ENCODE results near the gene GUCY2F.

The GUCY2F gene

GRCh38 chrX:109392895-109393294 is 89.0 kb downstream of the GUCY2F start:
- no peak for DNase-seq

- no peak for DNase-seq
These were observed 91.3 kb downstream of the GUCY2F start for GRCh38 chrX:109390556-109390955.

GRCh38 chrX:109389917-109390316 is 92.0 kb downstream of the GUCY2F start:
- DNase-seq, result no peak

- DNase-seq, result peak in 1 of 2 experiments; percentile 44
These were observed 97.2 kb downstream of the GUCY2F start for GRCh38 chrX:109384699-109385098.

- no peak for DNase-seq
These were observed 99.6 kb downstream of the GUCY2F start for GRCh38 chrX:109382332-109382731.

- no peak for DNase-seq
These were observed 103.6 kb downstream of the GUCY2F start for GRCh38 chrX:109378281-109378680.

- DNase-seq, result no peak
These were observed 107.5 kb downstream of the GUCY2F start for GRCh38 chrX:109374262-109374960.

- DNase-seq, result no peak
These were observed 108.4 kb downstream of the GUCY2F start for GRCh38 chrX:109373468-109373867.

GRCh38 chrX:109372716-109373115 is 109.2 kb downstream of the GUCY2F start:
- no peak for DNase-seq

GRCh38 chrX:109372291-109372690 is 109.6 kb downstream of the GUCY2F start:
- no peak for DNase-seq

GRCh38 chrX:109362101-109362500 is 119.8 kb downstream of the GUCY2F start:
- DNase-seq, result no peak

- DNase-seq, result no peak
These were observed 121.6 kb downstream of the GUCY2F start for GRCh38 chrX:109360301-109360700.

- DNase-seq, result no peak
These were observed 124.2 kb downstream of the GUCY2F start for GRCh38 chrX:109357706-109358105.

- no peak for DNase-seq
These were observed 125.2 kb downstream of the GUCY2F start for GRCh38 chrX:109356684-109357083.

GRCh38 chrX:109352066-109352588 is 129.8 kb downstream of the GUCY2F start:
- no peak for DNase-seq

- DNase-seq, result no peak
These were observed 130.3 kb downstream of the GUCY2F start for GRCh38 chrX:109351557-109351956.

GRCh38 chrX:109350551-109350950 is 131.3 kb downstream of the GUCY2F start:
- DNase-seq, result no peak

GRCh38 chrX:109350051-109350450 is 131.8 kb downstream of the GUCY2F start:
- DNase-seq, result no peak

GRCh38 chrX:109347632-109348031 is 134.3 kb downstream of the GUCY2F start:
- no peak for DNase-seq

GRCh38 chrX:109346491-109346890 is 135.4 kb downstream of the GUCY2F start:
- DNase-seq, result no peak

- DNase-seq, result no peak
These were observed 136.0 kb downstream of the GUCY2F start for GRCh38 chrX:109345856-109346255.

- no peak for DNase-seq
These were observed 137.2 kb downstream of the GUCY2F start for GRCh38 chrX:109344678-109345077.

- no peak for DNase-seq
These were observed 137.8 kb downstream of the GUCY2F start for GRCh38 chrX:109344101-109344500.

- no peak for DNase-seq
These were observed 138.2 kb downstream of the GUCY2F start for GRCh38 chrX:109343671-109344070.

GRCh38 chrX:109336141-109336540 is 145.7 kb downstream of the GUCY2F start:
- no peak for DNase-seq
